WTC11 (cell line): Measurements from ENCODE around the gene LRRC75B. TPM values are rescaled to one million over a fixed set of nuclear protein-coding genes. Genes with fewer than 3 reads are reported as not detected.

ENCODE experiments used
- ATAC-seq: fragments of 200-7000 bp; cut with Tn5 transposase; 2 replicates; pipeline ENCODE4 v1.10.0; 2021; ENCODE audit warnings: mild to moderate bottlenecking, moderate library complexity
- CTCF ChIA-PET: fragments of 300-600 bp; sonication (Branson Sonifier 250); formaldehyde crosslinking; loops from one replicate; lab custom pipeline; 2021; ENCODE audit warnings: antibody characterized with exemption; lab: Charles Lee
- POLR2A ChIA-PET: fragments of 350-600 bp; sonication (Branson Sonifier 250); formaldehyde crosslinking; loops from one replicate; lab custom pipeline; 2021; ENCODE audit warnings: antibody characterized with exemption; lab: Charles Lee
- DNase-seq: peaks from one replicate; pipeline ENCODE4 v3.0.0; 2021; ENCODE audit warnings: low spot score
- H3K27ac Mint-ChIP-seq: 2 replicates; pipeline ENCODE4 v1.8.0; 2021; ENCODE audit warnings: mixed read lengths
- H3K27me3 Mint-ChIP-seq: 2 replicates; pipeline ENCODE4 v1.8.0; 2021; ENCODE audit warnings: low read depth, mild to moderate bottlenecking, moderate library complexity, mixed read lengths
- H3K36me3 Mint-ChIP-seq: 2 replicates; pipeline ENCODE4 v1.8.0; 2021; ENCODE audit warnings: mixed read lengths
- H3K4me1 Mint-ChIP-seq: 2 replicates; pipeline ENCODE4 v1.8.0; 2022; ENCODE audit warnings: mixed read lengths
- H3K4me3 Mint-ChIP-seq: 2 replicates; pipeline ENCODE4 v1.8.0; 2021; ENCODE audit warnings: mild to moderate bottlenecking, moderate library complexity, mixed read lengths
- H3K9me3 Mint-ChIP-seq: 2 replicates; pipeline ENCODE4 v1.8.0; 2021; ENCODE audit warnings: mixed read lengths
- AFF4 ChIP-seq: sonication (generic); formaldehyde crosslinking; IDR thresholded peaks from 2 replicates; pipeline ENCODE4 v1.8.1; 2023; ENCODE audit warnings: mild to moderate bottlenecking, missing genetic modification reagents, borderline replicate concordance
- AR ChIP-seq: fragments of 250-450 bp; sonication (Bioruptor Pico); IDR thresholded peaks from 2 replicates; pipeline ENCODE4 v1.9.0; 2021; ENCODE audit warnings: mild to moderate bottlenecking
- ATF1 ChIP-seq: sonication (generic); formaldehyde crosslinking; IDR thresholded peaks from 2 replicates; pipeline ENCODE4 v1.8.1; 2023; ENCODE audit warnings: mild to moderate bottlenecking, moderate library complexity, missing genetic modification reagents
- CREB1 ChIP-seq: sonication (generic); formaldehyde crosslinking; IDR thresholded peaks from 2 replicates; pipeline ENCODE4 v1.8.0; 2023; ENCODE audit warnings: mild to moderate bottlenecking, missing genetic modification reagents
- CREM ChIP-seq: sonication (generic); formaldehyde crosslinking; IDR thresholded peaks from 2 replicates; pipeline ENCODE4 v1.8.1; 2022; ENCODE audit warnings: mild to moderate bottlenecking, missing genetic modification reagents, moderate library complexity
- CTCF ChIP-seq: fragments of 200-600 bp; IDR thresholded peaks from 2 replicates; pipeline ENCODE4 v1.8.0; 2022; ENCODE audit warnings: antibody characterized with exemption
- E2F1 ChIP-seq: sonication (generic); formaldehyde crosslinking; IDR thresholded peaks from 2 replicates; pipeline ENCODE4 v1.8.0; 2022; ENCODE audit warnings: mild to moderate bottlenecking, missing genetic modification reagents
- E2F4 ChIP-seq: sonication (generic); formaldehyde crosslinking; IDR thresholded peaks from 2 replicates; pipeline ENCODE4 v1.8.1; 2022; ENCODE audit warnings: low read depth, mild to moderate bottlenecking, moderate library complexity, missing genetic modification reagents, borderline replicate concordance
- ELF4 ChIP-seq: sonication (generic); formaldehyde crosslinking; IDR thresholded peaks from 2 replicates; pipeline ENCODE4 v1.8.1; 2022; ENCODE audit warnings: low read depth, mild to moderate bottlenecking, moderate library complexity, missing genetic modification reagents
- MYBL2 ChIP-seq: sonication (generic); formaldehyde crosslinking; IDR thresholded peaks from 2 replicates; pipeline ENCODE4 v1.8.1; 2023; ENCODE audit warnings: mild to moderate bottlenecking, moderate library complexity, missing genetic modification reagents
- SMAD4 ChIP-seq: sonication (generic); formaldehyde crosslinking; IDR thresholded peaks from 2 replicates; pipeline ENCODE4 v1.8.0; 2022; ENCODE audit warnings: mild to moderate bottlenecking, missing genetic modification reagents
- TCF7 ChIP-seq: sonication (generic); formaldehyde crosslinking; IDR thresholded peaks from 2 replicates; pipeline ENCODE4 v1.8.0; 2022; ENCODE audit warnings: mild to moderate bottlenecking, low read depth, missing genetic modification reagents, moderate library complexity
- USF1 ChIP-seq: sonication (generic); formaldehyde crosslinking; IDR thresholded peaks from 2 replicates; pipeline ENCODE4 v1.8.0; 2022; ENCODE audit warnings: mild to moderate bottlenecking, missing genetic modification reagents
- USF2 ChIP-seq: sonication (generic); formaldehyde crosslinking; IDR thresholded peaks from 2 replicates; pipeline ENCODE4 v1.8.1; 2023; ENCODE audit warnings: mild to moderate bottlenecking, missing genetic modification reagents, moderate library complexity
- ZNF263 ChIP-seq: sonication (generic); formaldehyde crosslinking; IDR thresholded peaks from 2 replicates; pipeline ENCODE4 v1.8.1; 2022; ENCODE audit warnings: low read depth, mild to moderate bottlenecking, moderate library complexity, missing genetic modification reagents
- ZNF512 ChIP-seq: sonication (generic); formaldehyde crosslinking; IDR thresholded peaks from 2 replicates; pipeline ENCODE4 v1.8.1; 2022; ENCODE audit warnings: missing genetic modification reagents, borderline replicate concordance
- ZNF671 ChIP-seq: fragments of 250-450 bp; sonication (Bioruptor Pico); IDR thresholded peaks from 2 replicates; pipeline ENCODE4 v1.8.0; 2021; ENCODE audit warnings: mild to moderate bottlenecking
- total RNA-seq: library from RNA; stranded (reverse); gene quantifications from 3 replicates; pipeline ENCODE4 v1.2.3, GENCODE V29; 2021

LRRC75B gene
- total RNA-seq, 1 experiment from 2014 or later = 19.2 TPM

GRCh38 chr22:24543679-24544243 lies 49.1 kb downstream of the LRRC75B start (continued):
- TF ChIP-seq ZNF512 (no peak), CTCF (no peak), E2F4 (CRISPR knock-in tag) (no peak), USF1 (no peak), SMAD4 (CRISPR knock-in tag) (no peak), CREB1 (CRISPR knock-in tag) (no peak)

GRCh38 chr22:24543185-24543601 lies 49.7 kb downstream of the LRRC75B start:
- POLR2A ChIA-PET = no interaction called here
- H3K4me1 Mint-ChIP-seq = no peaks in the 10 kb centered on the region
- H3K9me3 Mint-ChIP-seq = no peaks in the 10 kb centered on the region
- H3K27ac Mint-ChIP-seq = no peak overlapping the region
- CTCF ChIA-PET = no interaction called here
- DNase-seq (no peak), ATAC-seq (no peak)
- H3K4me3 Mint-ChIP-seq = no peak overlapping the region
- H3K27me3 Mint-ChIP-seq = no peaks in the 10 kb centered on the region
- H3K36me3 Mint-ChIP-seq = peaks cover 45% of the 10 kb centered on the region
- TF ChIP-seq ELF4 (CRISPR knock-in tag) = no peak
- TF ChIP-seq AR (CRISPR knock-in tag) = no peak
- TF ChIP-seq USF2 (CRISPR knock-in tag) = no peak
- TF ChIP-seq TCF7 = no peak
- TF ChIP-seq ZNF671 (CRISPR knock-in tag) = no peak
- TF ChIP-seq SMAD4 (CRISPR knock-in tag) = no peak
- TF ChIP-seq E2F1 = no peak
- no peak for TF ChIP-seq ZNF263 (CRISPR knock-in tag)
- TF ChIP-seq ATF1 = no peak
- TF ChIP-seq CREM = no peak
- no peak for TF ChIP-seq MYBL2 (CRISPR knock-in tag)
- TF ChIP-seq AFF4 (CRISPR knock-in tag) = no peak
- no peak for TF ChIP-seq E2F4 (CRISPR knock-in tag)
